GM21825 (cell line): ENCODE data around the gene SERAC1.
"Not testable (repeated sequence)": the region's sequence is repeated elsewhere in the genome, so short reads cannot be mapped to it uniquely, and the experiment has no call there.

Source experiments
- ATAC-seq: cut with Tn5 transposase; IDR thresholded peaks from one replicate; pipeline ENCODE4 v1.9.1; 2021; ENCODE audit warnings: mild to moderate bottlenecking, moderate library complexity; ENCODE audit not compliant: unreplicated experiment

The SERAC1 gene

GRCh38 chr6:158168040-158168289 is at the start of gene SERAC1:
Gene SERAC1 (minus strand): TSS chr6:158168262. CDS start chr6:158158363, 9,899 bp downstream.
- peak; percentile 49 for ATAC-seq

GRCh38 chr6:158213925-158214674 is 46.0 kb upstream of the SERAC1 start:
- peak; percentile 94 for ATAC-seq

GRCh38 chr6:158211273-158212055 is 43.4 kb upstream of the SERAC1 start:
- ATAC-seq = no peak

GRCh38 chr6:158209582-158210333 is 41.7 kb upstream of the SERAC1 start:
- ATAC-seq = not testable (repeated sequence)

DNA sequence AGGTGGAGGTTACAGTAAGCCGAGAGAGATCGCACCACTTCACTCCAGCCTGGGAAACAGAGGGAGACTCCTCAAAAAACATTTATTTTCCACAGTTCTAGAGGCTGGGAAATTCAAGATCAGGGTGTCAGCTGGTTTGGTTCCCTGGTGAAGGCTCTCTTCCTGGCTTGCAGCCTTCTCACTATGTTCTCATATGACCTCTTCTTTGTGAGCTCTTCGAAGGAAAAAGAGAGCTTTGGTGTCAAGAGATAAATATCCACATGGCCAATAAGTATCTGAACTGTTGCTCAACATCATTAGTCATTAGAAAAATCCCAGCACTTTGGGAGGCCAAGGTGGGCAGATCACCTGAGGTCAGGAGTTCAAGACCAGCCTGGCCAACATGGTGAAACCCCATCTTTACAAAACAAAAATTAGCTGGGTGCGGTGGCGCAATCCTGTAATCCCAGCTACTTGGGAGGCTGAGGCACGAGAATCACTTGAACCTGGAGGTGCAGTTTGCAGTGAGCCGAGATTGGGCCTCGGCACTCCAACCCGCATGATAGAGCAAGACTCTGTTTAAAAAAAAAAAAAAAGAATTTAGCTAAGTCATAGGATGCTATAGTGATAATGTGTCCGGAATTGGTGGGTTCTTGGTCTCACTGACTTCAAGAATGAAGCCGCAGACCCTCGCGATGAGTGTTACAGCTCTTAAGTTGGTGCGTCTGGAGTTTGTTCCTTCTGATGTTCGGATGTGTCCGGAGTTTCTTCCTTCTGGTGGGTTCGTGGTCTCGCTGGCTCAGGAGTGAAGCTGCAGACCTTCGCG is 40.4 kb upstream of the SERAC1 start:
- not testable (repeated sequence) for ATAC-seq

GRCh38 chr6:158207422-158207788 is 39.3 kb upstream of the SERAC1 start:
- ATAC-seq = peak; percentile 97

DNA sequence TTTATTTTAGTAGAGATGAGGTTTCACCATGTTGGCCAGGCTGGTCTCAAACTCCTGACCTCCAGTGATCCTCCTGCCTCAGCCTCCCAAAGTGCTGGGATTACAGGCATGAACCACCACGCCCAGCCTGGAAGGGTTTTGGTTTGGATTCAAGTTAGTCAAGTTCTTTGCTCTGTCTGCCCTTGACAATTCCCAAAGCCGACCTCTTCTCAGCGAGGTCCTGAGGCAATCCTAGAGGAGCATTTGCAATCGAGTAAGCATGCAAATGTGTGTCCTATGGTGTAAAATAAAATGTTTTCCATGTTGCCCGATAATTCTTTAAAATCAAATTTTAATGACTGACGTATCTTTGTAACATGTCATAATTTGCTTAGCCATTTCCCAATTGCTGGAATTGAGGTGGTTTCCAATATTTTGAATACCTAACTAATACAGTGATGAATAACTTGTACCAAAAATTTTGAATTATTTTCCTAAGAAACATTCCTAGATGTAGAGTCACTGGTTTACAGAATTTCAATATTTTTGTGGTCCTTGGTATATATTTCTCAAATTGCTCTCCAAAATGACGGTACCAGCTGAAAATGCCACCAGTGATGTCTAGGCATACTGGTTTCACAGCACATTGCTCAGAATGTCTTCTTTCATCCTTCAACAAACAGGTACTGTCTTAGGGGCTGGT is 38.8 kb upstream of the SERAC1 start:
- ATAC-seq = no peak

DNA sequence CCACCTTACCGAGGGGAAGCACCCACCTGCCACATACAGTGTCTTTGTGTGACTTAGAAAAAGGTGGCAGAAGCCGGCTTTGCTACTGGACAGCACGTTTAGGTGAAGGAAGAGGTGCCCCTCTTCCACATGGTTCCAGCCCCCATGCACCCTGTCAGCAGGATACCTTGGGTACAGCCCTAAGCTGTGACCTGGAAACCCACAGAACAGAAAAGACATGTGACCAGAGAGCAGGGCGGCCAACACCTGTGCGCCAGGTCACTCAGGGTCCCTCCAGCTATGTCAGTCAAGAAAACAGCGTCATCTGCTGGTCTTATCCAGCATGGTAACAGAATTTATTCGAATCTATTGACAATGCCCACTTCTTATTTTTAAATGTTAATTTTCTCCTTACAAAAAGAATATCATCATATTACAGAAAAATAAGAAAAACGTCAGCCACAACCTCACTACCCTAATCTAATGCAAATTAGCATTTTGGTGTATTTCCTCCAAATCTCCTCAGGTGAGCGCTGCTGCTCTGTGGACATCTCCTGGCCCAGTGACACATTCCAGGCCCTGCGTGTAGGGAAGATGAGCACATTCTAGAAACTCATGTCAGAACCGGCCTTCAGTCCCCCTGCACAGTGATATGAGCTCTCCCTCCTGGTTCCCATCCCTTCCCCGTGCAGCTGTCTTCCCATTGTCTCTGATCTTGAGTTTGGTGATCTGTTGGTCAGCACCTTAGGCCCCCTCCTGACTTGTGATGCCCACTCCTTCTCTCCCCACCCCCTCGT is 37.3 kb upstream of the SERAC1 start:
- ATAC-seq = no peak

DNA sequence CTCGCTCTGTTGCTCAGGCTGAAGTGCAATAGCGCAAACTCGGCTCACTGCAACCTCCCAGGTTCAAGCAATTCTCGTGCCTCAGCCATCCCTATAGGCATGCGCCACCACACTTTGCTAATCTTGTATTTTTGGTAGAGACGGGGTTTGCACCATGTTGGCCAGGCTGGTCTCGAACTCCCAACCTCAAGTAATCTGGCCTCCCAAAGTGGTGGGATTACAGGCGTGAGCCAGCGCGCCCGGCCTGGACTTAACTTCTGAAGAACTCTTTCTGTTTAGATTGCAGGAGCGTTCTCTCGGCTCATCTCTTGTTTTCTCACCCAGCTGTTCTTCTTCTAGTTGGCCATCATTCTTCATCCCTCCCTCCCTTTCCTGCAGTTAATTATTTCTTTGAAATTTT is 30.4 kb upstream of the SERAC1 start:
- ATAC-seq = no peak

DNA sequence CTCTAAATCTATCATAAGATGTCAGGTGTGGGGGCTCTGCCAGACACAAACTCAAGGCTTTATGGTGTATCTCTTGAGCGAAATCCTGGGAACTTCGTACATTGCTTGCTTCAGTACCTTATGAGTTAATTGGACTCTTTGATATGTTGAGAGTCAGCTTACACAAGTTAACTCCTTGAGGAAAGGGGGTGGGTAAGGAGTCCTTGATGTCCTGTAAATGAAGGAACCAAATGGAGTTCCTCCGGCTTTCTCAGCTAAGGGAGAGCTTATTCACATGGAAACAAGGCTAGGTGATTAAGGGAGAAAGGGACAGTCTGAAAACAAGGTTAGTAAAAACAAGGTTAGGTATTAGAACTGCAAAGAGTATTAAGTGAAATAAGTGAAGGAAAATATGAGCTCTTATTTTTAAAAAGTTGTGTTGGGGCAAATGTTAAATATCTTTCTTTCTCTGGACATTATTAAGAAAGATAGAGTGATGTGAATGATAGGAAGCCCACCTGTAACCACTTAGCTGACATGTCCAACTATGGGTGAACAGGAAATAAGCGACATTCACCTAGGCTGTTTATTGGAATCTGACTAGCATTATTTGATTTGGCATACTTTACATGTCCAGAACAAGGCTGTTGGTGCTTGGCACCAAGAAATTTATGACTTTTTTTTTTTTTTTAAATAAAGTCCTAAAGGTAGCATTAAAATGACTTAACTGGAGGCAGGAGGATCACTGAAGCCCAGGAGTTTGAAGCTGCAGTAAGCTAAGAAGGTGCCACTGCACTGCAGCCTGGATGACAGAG is 26.6 kb upstream of the SERAC1 start:
- no peak for ATAC-seq

DNA sequence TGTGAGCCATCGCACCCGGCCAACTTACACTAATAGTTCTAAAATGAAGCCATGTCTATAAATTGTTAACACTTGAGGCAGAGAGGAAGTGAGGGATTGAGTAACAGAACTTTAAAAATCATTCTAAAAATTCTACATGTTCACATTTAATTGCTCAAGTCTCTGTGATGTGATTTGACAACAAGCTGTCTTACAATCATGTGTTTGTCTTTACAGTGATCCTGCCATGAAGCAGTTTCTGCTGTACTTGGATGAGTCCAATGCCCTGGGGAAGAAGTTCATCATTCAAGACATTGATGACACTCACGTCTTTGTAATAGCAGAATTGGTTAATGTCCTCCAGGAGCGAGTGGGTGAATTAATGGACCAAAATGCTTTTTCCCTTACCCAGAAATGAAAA is 23.7 kb upstream of the SERAC1 start:
- no peak for ATAC-seq

DNA sequence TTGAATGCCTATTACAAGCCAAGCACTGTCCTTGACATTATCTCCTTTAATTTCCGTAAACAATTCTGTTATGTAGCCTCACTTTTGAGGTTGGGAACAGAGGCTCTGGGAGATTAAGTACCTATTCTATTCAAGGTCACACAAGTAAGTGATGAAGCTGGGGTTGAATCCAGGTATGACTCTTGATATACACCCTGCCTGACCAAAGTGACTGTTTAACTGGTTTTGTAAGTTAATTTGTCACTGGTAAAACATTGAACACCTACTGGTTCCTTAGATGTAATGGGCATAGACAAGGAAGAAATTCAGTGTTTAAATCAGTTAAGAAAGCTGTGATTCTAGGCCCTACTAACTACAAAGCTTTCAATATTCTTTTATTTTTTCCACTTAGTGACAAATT is 23.0 kb upstream of the SERAC1 start:
- ATAC-seq = no peak

- no peak for ATAC-seq
These were observed 20.5 kb upstream of the SERAC1 start for GRCh38 chr6:158188591-158188990.

GRCh38 chr6:158185729-158186456 is 17.8 kb upstream of the SERAC1 start:
- no peak for ATAC-seq

DNA sequence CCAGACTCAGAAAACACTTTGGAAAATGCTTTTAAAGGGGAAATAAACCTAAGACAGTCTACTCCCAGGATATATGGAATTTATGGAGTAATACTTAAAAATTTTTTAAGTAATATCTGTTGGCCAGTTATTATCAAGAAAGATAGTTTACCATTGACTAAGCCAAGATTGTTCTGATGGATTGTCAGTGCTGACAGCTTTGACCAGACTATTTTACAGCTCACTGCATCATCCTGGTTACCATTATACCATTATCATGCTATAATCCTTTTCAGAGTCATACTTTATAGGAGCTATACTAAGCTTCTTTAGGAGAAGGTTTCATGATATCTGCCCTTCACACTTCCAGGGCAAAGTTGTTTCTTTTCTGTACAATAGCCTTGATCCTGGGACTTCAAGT is 16.5 kb upstream of the SERAC1 start:
- ATAC-seq = no peak

DNA sequence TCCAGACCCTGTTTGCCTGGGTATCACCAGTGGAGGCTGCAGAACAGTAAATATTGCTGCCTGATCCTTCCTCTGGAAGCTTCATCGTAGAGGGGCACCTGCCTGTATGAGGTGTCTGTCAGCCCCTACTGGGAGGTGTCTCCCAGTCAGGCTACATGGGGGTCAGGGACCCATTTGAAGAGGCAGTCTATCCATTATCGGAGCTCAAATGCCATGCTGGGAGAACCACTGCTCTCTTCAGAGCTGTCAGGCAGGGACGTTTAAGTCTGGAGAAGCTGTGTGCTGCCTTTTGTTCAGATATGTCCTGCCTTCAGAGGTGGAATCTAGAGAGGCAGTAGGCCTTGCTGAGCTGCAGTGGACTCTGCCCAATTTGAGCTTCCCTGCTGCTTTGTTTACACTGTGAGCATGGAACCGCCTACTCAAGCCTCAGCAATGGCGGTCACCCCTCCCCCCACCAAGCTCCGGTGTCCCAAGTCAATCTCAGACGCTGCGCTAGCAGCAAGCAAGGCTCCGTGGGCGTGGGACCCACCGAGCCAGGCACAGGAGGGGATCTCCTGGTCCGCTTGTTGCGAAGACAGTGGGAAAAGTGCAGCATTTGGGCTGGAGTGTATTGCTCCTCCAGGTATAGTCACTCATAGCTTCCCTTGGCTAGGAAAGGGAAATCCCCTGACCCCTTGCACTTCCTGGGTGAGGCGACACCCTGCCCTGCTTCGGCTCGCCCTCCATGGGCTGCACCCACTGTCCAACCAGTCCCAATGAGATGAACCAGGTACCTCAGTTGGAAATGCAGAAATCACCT is 15.3 kb upstream of the SERAC1 start:
- not testable (repeated sequence) for ATAC-seq

DNA sequence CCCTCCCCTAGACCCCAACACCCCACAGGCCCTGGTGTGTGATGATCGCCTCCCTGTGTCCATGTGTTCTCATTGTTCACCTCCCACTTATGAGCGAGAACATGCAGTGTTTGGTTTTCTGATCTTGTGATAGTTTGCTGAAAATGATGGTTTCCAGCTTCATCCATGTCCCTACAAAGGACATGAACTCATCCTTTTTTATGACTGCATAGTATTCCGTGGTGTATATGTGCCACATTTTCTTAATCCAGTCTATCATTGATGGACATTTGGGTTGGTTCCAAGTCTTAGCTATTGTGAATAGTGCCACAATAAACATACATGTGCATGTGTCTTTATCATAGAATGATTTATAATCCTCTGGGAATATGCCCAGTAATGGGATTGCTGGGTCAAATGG is 9.7 kb upstream of the SERAC1 start:
- ATAC-seq = not testable (repeated sequence)
